Transverse colon (tissue), 4 donors: Measurements from ENCODE around the gene GMIP.

Experiments used
- POLR2A ChIP-seq: fragments of 450-650 bp; IDR thresholded peaks from one replicate; pipeline ENCODE4 v1.6.1; 2016; ENCODE audit warnings: antibody characterized with exemption, mild to moderate bottlenecking, moderate library complexity
- POLR2AphosphoS5 ChIP-seq, 3 donors: sonication (generic); formaldehyde crosslinking; IDR thresholded peaks; one replicate each; pipeline ENCODE4 v1.6.1; 2016; ENCODE audit warnings: antibody characterized with exemption in 3 of 3
- TF ChIP-seq, protein P1 (sequence below), 5 experiments: fragments of 200-600 bp in 3 of 5; fragments of 450-650 bp in 2 of 5; sonication (generic) in 3 of 5; IDR thresholded peaks; 1 replicate in 2 of 5; 2 replicates in 3 of 5; pipeline ENCODE4 v1.5.1; 2016 to 2017; ENCODE audit warnings: antibody characterized with exemption in 5 of 5, inconsistent platforms in 3 of 5, mild to moderate bottlenecking in 2 of 5, moderate library complexity in 1 of 5

DNA sequence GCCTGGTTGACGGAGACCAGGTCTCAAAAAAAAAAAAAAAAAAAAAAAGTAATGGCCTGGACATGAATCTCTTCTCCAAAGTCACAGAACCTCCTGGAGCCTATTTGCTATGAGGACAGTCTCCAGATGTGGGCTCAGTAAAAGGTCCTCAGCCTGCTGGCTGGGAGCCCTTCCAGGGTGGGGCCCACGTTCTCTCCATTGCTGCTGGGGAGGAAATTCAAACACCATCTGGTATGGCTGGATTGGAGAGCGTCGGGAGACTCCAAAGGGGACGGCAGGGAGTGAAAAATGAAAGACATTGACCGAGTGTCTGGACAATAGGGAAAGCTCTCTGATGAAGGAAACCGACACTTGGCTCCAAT, 23.6 kb downstream of the GMIP start:
- no peak for TF ChIP-seq POLR2AphosphoS5 (IDR thresholded peaks at IDR 0.05)
- TF ChIP-seq POLR2A, result no peak
- TF ChIP-seq, protein P1, sequence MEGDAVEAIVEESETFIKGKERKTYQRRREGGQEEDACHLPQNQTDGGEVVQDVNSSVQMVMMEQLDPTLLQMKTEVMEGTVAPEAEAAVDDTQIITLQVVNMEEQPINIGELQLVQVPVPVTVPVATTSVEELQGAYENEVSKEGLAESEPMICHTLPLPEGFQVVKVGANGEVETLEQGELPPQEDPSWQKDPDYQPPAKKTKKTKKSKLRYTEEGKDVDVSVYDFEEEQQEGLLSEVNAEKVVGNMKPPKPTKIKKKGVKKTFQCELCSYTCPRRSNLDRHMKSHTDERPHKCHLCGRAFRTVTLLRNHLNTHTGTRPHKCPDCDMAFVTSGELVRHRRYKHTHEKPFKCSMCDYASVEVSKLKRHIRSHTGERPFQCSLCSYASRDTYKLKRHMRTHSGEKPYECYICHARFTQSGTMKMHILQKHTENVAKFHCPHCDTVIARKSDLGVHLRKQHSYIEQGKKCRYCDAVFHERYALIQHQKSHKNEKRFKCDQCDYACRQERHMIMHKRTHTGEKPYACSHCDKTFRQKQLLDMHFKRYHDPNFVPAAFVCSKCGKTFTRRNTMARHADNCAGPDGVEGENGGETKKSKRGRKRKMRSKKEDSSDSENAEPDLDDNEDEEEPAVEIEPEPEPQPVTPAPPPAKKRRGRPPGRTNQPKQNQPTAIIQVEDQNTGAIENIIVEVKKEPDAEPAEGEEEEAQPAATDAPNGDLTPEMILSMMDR (IDR thresholded peaks at IDR 0.05), result no peak
